GM12878 (cell line): ENCODE measurements around the gene ZNF169. TPM values are rescaled to one million over a fixed set of nuclear protein-coding genes. Genes with fewer than 3 reads are reported as not detected.

ENCODE experiments used
- ATAC-seq: fragments of 200-7000 bp; cut with Tn5 transposase; 3 replicates; pipeline ENCODE4 v1.9.1; 2020; ENCODE audit warnings: mild to moderate bottlenecking, moderate library complexity
- BruUV-seq: library from RNA; stranded (reverse); fragments of 400-500 nt; replicated peaks from 2 replicates; lab custom pipeline; 2021; lab: Mats Ljungman, UMichigan
- CTCF ChIA-PET: fragments of 300-600 bp; sonication (Branson Sonifier 250); formaldehyde crosslinking; extraction: SDS; loops from one replicate; lab custom pipeline; 2021; ENCODE audit warnings: inconsistent platforms; lab: Yijun Ruan, JAX
- POLR2A ChIA-PET: fragments of 350-600 bp; formaldehyde crosslinking; extraction: SDS; loops from one replicate; lab custom pipeline; 2021; ENCODE audit warnings: inconsistent platforms; lab: Charles Lee
- RAD21 ChIA-PET: fragments of 300-600 bp; sonication (Branson Sonifier 250); formaldehyde crosslinking; loops from one replicate; lab custom pipeline; 2023; ENCODE audit warnings: antibody characterized with exemption; ENCODE audit not compliant: unreplicated experiment; lab: Charles Lee
- SMC1A ChIA-PET: fragments of 300-600 bp; sonication (Branson Sonifier 250); formaldehyde crosslinking; loops from one replicate; lab custom pipeline; 2023; ENCODE audit not compliant: unreplicated experiment, uncharacterized antibody; lab: Charles Lee
- DNase-seq: peaks from one replicate; pipeline ENCODE4 v3.0.0-alpha.2; 2011; ENCODE audit warnings: low read depth, low spot score
- FAIRE-seq: peaks from 3 replicates; lab custom pipeline; 2011; peaks lifted over from hg19 to GRCh38; lab: Jason Lieb, UNC
- H2AFZ ChIP-seq: 2 replicates; pipeline ENCODE4 v1.6.0; 2011; ENCODE audit warnings: low read depth, low read length, control low read depth; ENCODE audit not compliant: control insufficient read depth
- H3K27ac ChIP-seq: 2 replicates; pipeline ENCODE4 v1.5.1; 2011; ENCODE audit warnings: control low read depth; ENCODE audit not compliant: control insufficient read depth, insufficient read depth
- H3K27me3 ChIP-seq, 2 experiments: replicated peaks in 1 of 2; 2 replicates each; pipeline versions ENCODE4 v1.6.0 to v1.6.1; 2011; ENCODE audit warnings: low read length in 1 of 2; ENCODE audit not compliant: control insufficient read depth in 2 of 2, insufficient read depth in 2 of 2
- H3K36me3 ChIP-seq, 2 experiments: 2 replicates each; pipeline ENCODE4 v1.5.1; 2011; ENCODE audit warnings: low read length in 1 of 2; ENCODE audit not compliant: control insufficient read depth in 2 of 2, insufficient read depth in 2 of 2
- H3K4me1 ChIP-seq: 2 replicates; pipeline ENCODE4 v1.6.1; 2011; ENCODE audit warnings: mild to moderate bottlenecking, low read length, moderate library complexity, mixed read lengths; ENCODE audit not compliant: control insufficient read depth, insufficient read depth
- H3K4me2 ChIP-seq: 2 replicates; pipeline ENCODE4 v1.6.0; 2011; ENCODE audit warnings: control low read depth; ENCODE audit not compliant: control insufficient read depth, insufficient read depth
- H3K4me3 ChIP-seq: fragments of 200-600 bp; sonication (generic); 2 replicates; pipeline ENCODE4 v1.5.1; 2016
- H3K79me2 ChIP-seq: 2 replicates; pipeline ENCODE4 v1.6.0; 2011; ENCODE audit warnings: low read length; ENCODE audit not compliant: control insufficient read depth, insufficient read depth
- H3K9ac ChIP-seq: 2 replicates; pipeline ENCODE4 v1.8.0; 2011; ENCODE audit warnings: low read length, control low read depth, mixed read lengths; ENCODE audit not compliant: control insufficient read depth, insufficient read depth
- H3K9me3 ChIP-seq: replicated peaks from 3 replicates; pipeline ENCODE4 v1.5.1; 2011; ENCODE audit warnings: mild to moderate bottlenecking, low read length; ENCODE audit not compliant: control insufficient read depth, insufficient read depth
- H4K20me1 ChIP-seq: 2 replicates; pipeline ENCODE4 v1.6.0; 2011; ENCODE audit not compliant: control insufficient read depth, insufficient read depth
- BHLHE40 ChIP-seq, 2 experiments: fragments of 450-650 bp in 1 of 2; IDR thresholded peaks; 2 replicates each; pipeline ENCODE4 v1.6.1; 2011 to 2017; ENCODE audit warnings: low read depth in 2 of 2, borderline replicate concordance in 1 of 2, improper control_type of control experiment in 1 of 2, low read length in 1 of 2, mild to moderate bottlenecking in 1 of 2
- CBX5 ChIP-seq: sonication (generic); IDR thresholded peaks from 2 replicates; pipeline ENCODE4 v1.6.1; 2016; ENCODE audit warnings: low read depth, moderate library complexity, mild to moderate bottlenecking, inconsistent platforms
- CHD1 ChIP-seq: IDR thresholded peaks from 2 replicates; pipeline ENCODE4 v1.6.1; 2012; ENCODE audit warnings: low read depth, low read length, improper control_type of control experiment
- CREB1 ChIP-seq: IDR thresholded peaks from 2 replicates; pipeline ENCODE4 v1.6.1; 2012; ENCODE audit warnings: low read depth, mild to moderate bottlenecking, inconsistent platforms
- E2F8 ChIP-seq: fragments of 450-650 bp; IDR thresholded peaks from 2 replicates; pipeline ENCODE4 v1.6.1; 2018; ENCODE audit warnings: mild to moderate bottlenecking, low read depth, moderate library complexity; ENCODE audit not compliant: partially characterized antibody
- ESRRA ChIP-seq: IDR thresholded peaks from 2 replicates; pipeline ENCODE4 v1.6.1; 2012; ENCODE audit warnings: mild to moderate bottlenecking, low read length, improper control_type of control experiment
- ETV6 ChIP-seq, 2 experiments: fragments of 450-650 bp in 1 of 2; IDR thresholded peaks in 1 of 2; conservative IDR thresholded peaks in 1 of 2; 2 replicates each; pipeline ENCODE4 v1.6.1; 2014; ENCODE audit warnings: antibody characterized with exemption in 1 of 2, borderline replicate concordance in 1 of 2, low read depth in 1 of 2, mild to moderate bottlenecking in 1 of 2, moderate library complexity in 1 of 2
- HDGF ChIP-seq: fragments of 450-650 bp; IDR thresholded peaks from 2 replicates; pipeline ENCODE4 v1.6.1; 2016; ENCODE audit warnings: antibody characterized with exemption
- MYB ChIP-seq: fragments of 150-350 bp; IDR thresholded peaks from 2 replicates; pipeline ENCODE4 v1.6.1; 2014; ENCODE audit warnings: mild to moderate bottlenecking, low read depth, low read length, borderline replicate concordance
- POU2F2 ChIP-seq: IDR thresholded peaks from 3 replicates; pipeline ENCODE4 v1.6.1; 2011; ENCODE audit warnings: low read depth, mild to moderate bottlenecking, low read length, borderline replicate concordance
- SIX5 ChIP-seq: IDR thresholded peaks from 2 replicates; pipeline ENCODE4 v1.6.1; 2011; ENCODE audit warnings: mild to moderate bottlenecking, low read depth, low read length, moderate library complexity; ENCODE audit not compliant: severe bottlenecking
- SMARCA5 ChIP-seq: fragments of 450-650 bp; IDR thresholded peaks from 2 replicates; pipeline ENCODE4 v1.6.1; 2017; ENCODE audit warnings: mild to moderate bottlenecking
- SRF ChIP-seq, 2 experiments: IDR thresholded peaks; 2 replicates each; pipeline ENCODE4 v1.6.1; 2011; ENCODE audit warnings: low read depth in 2 of 2, low read length in 2 of 2, mild to moderate bottlenecking in 1 of 2, moderate library complexity in 1 of 2
- WGBS: methylation state at CpG from one replicate; pipeline ENCODE4 v1.1.6; 2016; ENCODE audit warnings: low lambda C conversion rate; ENCODE audit not compliant: insufficient replicate concordance, insufficient coverage; ENCODE audit errors: missing lambda C conversion rate; 5-methylcytosine and 5-hydroxymethylcytosine counted together
- in situ Hi-C: fragments of 300-500 bp; cut with MboI; formaldehyde crosslinking; loops from 9 replicates; pipeline ENCODE4 v1.14.3; 2018; ENCODE audit warnings: mixed read lengths
- intact Hi-C: fragments of 100-400 bp; cut with micrococcal nuclease; formaldehyde crosslinking; loops from one replicate; pipeline ENCODE4 v1.14.2; 2022; ENCODE audit not compliant: unreplicated experiment
- polyA plus RNA-seq, 11 experiments: library from polyadenylated mRNA; depleted of rRNA in 4 of 11; unstranded in 6 of 11; stranded (reverse) in 5 of 11; fragments of >200 nt; fragmentation: Nextera tagmentation in 4 of 11; fragmentation: Illumina TruSeq in 1 of 11; extraction: Ambion mirVana in 4 of 11; extraction: Trizol in 1 of 11; gene quantifications; 1 replicate in 1 of 11; 2 replicates in 10 of 11; pipeline versions ENCODE4 v1.2.1 to v1.2.3, GENCODE V29; 2011 to 2016; ENCODE audit warnings: inconsistent platforms in 2 of 11, missing spikeins in 2 of 11, low read depth in 1 of 11
- total RNA-seq, 4 experiments: library from RNA; depleted of rRNA in 3 of 4; stranded (reverse); fragments of >200 nt in 3 of 4; fragmentation: Illumina TruSeq in 1 of 4; extraction: Trizol in 1 of 4; gene quantifications; 2 replicates each; pipeline versions ENCODE4 v1.2.1 to v1.2.3, GENCODE V29; 2013 to 2021
- TF ChIP-seq, protein P1 (sequence below): fragments of 450-650 bp; IDR thresholded peaks from 2 replicates; pipeline ENCODE4 v1.6.1; 2016; ENCODE audit warnings: mild to moderate bottlenecking
- TF ChIP-seq, protein P2 (sequence below): fragments of 450-650 bp; IDR thresholded peaks from 2 replicates; pipeline ENCODE4 v1.6.1; 2017; ENCODE audit warnings: mild to moderate bottlenecking, moderate library complexity

Gene ZNF169
- total and polyA plus RNA-seq, 10 of the 15 experiments (the other 5 are each of a cell fraction or from before 2014, with no cell fraction given), result 2.2 to 15.7 (median 5.8) TPM

- H3K9ac ChIP-seq, result no peak overlapping the region
- H3K4me1 ChIP-seq, result no peaks in the 10 kb centered on the region
- intact Hi-C loops, result no loop called here
- ATAC-seq (no peak), DNase-seq (no peak), FAIRE-seq (no peak)
- H2AFZ ChIP-seq, result no peak overlapping the region
- H3K4me3 ChIP-seq, result no peak overlapping the region
- ChIA-PET POLR2A (interaction anchor here (0.6 kb wide), 1 partner anchor 18 kb away, joined by 5 read pairs; no protein-coding TSS in a partner anchor), SMC1A (no interaction called here), CTCF (no interaction called here), RAD21 (no interaction called here)
- H4K20me1 ChIP-seq, result no peaks in the 10 kb centered on the region
- in situ Hi-C loops, result no loop called here
- no peak overlapping the region for H3K27ac ChIP-seq
- H3K27me3 ChIP-seq, result no peaks in the 10 kb centered on the region
- 96% methylated on average over 9 of the region's 9 CpGs for WGBS
- H3K79me2 ChIP-seq, result no peaks in the 10 kb centered on the region
- peaks cover 11% of the 10 kb centered on the region for H3K9me3 ChIP-seq
- no TSS peak for BruUV-seq
- no peak overlapping the region for H3K4me2 ChIP-seq
- peaks cover 1 to 14% of the 10 kb centered on the region in 2 experiments; a peak in 2 of 4 replicates for H3K36me3 ChIP-seq
- TF ChIP-seq CHD1 (no peak), E2F8 (no peak), ESRRA (no peak), HDGF (no peak), MYB (no peak), CREB1 (no peak), CBX5 (no peak), SMARCA5 (no peak), BHLHE40 (IDR thresholded peaks at IDR 0.05; ENCODE audit: borderline replicate concordance in 1 of 2, low read depth in 2 of 2, low read length in 1 of 2) (no peak), SRF (IDR thresholded peaks at IDR 0.05; ENCODE audit: low read depth in 2 of 2, low read length in 2 of 2) (no peak), POU2F2 (no peak), SIX5 (no peak), ETV6 (conservative IDR thresholded peaks at IDR 0.05 in 1 of 2, IDR thresholded peaks at IDR 0.05 in 1 of 2; ENCODE audit: borderline replicate concordance in 1 of 2, low read depth in 1 of 2) (no peak)
- TF ChIP-seq, protein P1, sequence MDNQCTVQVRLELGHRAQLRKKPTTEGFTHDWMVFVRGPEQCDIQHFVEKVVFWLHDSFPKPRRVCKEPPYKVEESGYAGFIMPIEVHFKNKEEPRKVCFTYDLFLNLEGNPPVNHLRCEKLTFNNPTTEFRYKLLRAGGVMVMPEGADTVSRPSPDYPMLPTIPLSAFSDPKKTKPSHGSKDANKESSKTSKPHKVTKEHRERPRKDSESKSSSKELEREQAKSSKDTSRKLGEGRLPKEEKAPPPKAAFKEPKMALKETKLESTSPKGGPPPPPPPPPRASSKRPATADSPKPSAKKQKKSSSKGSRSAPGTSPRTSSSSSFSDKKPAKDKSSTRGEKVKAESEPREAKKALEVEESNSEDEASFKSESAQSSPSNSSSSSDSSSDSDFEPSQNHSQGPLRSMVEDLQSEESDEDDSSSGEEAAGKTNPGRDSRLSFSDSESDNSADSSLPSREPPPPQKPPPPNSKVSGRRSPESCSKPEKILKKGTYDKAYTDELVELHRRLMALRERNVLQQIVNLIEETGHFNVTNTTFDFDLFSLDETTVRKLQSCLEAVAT, result no peak
- TF ChIP-seq, protein P2, sequence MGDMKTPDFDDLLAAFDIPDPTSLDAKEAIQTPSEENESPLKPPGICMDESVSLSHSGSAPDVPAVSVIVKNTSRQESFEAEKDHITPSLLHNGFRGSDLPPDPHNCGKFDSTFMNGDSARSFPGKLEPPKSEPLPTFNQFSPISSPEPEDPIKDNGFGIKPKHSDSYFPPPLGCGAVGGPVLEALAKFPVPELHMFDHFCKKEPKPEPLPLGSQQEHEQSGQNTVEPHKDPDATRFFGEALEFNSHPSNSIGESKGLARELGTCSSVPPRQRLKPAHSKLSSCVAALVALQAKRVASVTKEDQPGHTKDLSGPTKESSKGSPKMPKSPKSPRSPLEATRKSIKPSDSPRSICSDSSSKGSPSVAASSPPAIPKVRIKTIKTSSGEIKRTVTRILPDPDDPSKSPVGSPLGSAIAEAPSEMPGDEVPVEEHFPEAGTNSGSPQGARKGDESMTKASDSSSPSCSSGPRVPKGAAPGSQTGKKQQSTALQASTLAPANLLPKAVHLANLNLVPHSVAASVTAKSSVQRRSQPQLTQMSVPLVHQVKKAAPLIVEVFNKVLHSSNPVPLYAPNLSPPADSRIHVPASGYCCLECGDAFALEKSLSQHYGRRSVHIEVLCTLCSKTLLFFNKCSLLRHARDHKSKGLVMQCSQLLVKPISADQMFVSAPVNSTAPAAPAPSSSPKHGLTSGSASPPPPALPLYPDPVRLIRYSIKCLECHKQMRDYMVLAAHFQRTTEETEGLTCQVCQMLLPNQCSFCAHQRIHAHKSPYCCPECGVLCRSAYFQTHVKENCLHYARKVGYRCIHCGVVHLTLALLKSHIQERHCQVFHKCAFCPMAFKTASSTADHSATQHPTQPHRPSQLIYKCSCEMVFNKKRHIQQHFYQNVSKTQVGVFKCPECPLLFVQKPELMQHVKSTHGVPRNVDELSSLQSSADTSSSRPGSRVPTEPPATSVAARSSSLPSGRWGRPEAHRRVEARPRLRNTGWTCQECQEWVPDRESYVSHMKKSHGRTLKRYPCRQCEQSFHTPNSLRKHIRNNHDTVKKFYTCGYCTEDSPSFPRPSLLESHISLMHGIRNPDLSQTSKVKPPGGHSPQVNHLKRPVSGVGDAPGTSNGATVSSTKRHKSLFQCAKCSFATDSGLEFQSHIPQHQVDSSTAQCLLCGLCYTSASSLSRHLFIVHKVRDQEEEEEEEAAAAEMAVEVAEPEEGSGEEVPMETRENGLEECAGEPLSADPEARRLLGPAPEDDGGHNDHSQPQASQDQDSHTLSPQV, result no peak
Measured at GRCh38 chr9:94280409-94280989, 21.4 kb downstream of the ZNF169 start.
